HCT116 (cell line): ENCODE measurements around the gene COL18A1. TPM values are rescaled to one million over a fixed set of nuclear protein-coding genes. Genes with fewer than 3 reads are reported as not detected.

ENCODE experiments used
- ATAC-seq: fragments of 200-7000 bp; cut with Tn5 transposase; 2 replicates; pipeline ENCODE4 v1.9.1; 2020; ENCODE audit warnings: mild to moderate bottlenecking, moderate library complexity
- BruUV-seq: library from RNA; stranded (reverse); fragments of 400-500 nt; replicated peaks from 2 replicates; lab custom pipeline; 2021; lab: Mats Ljungman, UMichigan
- CTCF ChIA-PET: fragments of 300-600 bp; sonication (Branson Sonifier 250); formaldehyde crosslinking; loops from one replicate; lab custom pipeline; 2021; ENCODE audit warnings: antibody characterized with exemption; lab: Charles Lee
- POLR2A ChIA-PET: fragments of 300-600, 350-600 bp; sonication (Branson Sonifier 250); formaldehyde crosslinking; loops from one replicate; lab custom pipeline; 2021; ENCODE audit warnings: antibody characterized with exemption; lab: Charles Lee
- RAD21 ChIA-PET, 2 experiments: fragments of 300-600 bp; sonication (Branson Sonifier 250); formaldehyde crosslinking; loops; one replicate each; lab custom pipeline; 2023; ENCODE audit warnings: low total read pairs in 2 of 2; ENCODE audit not compliant: uncharacterized antibody in 2 of 2, unreplicated experiment in 2 of 2, low non-redundant PET in 1 of 2; lab: Charles Lee
- DNase-seq: peaks from one replicate; pipeline ENCODE4 v3.0.0-alpha.2; 2010; ENCODE audit warnings: low read depth, low spot score
- H2AFZ ChIP-seq: fragments of 200-600 bp; shearing (Covaris generic), sonication (generic); 2 replicates; pipeline ENCODE4 v1.6.1; 2017; ENCODE audit warnings: low read depth, mixed run types, mixed read lengths, antibody characterized with exemption, low read length; ENCODE audit not compliant: poor library complexity, severe bottlenecking
- H3K27ac ChIP-seq: 2 replicates; pipeline ENCODE4 v1.5.1; 2012; ENCODE audit warnings: low read depth, low read length
- H3K27me3 ChIP-seq: fragments of 200-600 bp; sonication (generic); 2 replicates; pipeline ENCODE4 v1.6.1; 2016; ENCODE audit warnings: mixed run types, low read length, mixed read lengths; ENCODE audit not compliant: insufficient read depth
- H3K36me3 ChIP-seq, 2 experiments: fragments of 200-500 bp in 1 of 2; fragments of 200-600 bp in 1 of 2; sonication (Bioruptor generic) in 1 of 2; sonication (generic) in 1 of 2; 2 replicates each; pipeline versions ENCODE4 v1.5.1 to v1.6.1; 2014 to 2016; ENCODE audit warnings: low read length in 2 of 2, inconsistent platforms in 1 of 2, mixed read lengths in 1 of 2, mixed run types in 1 of 2; ENCODE audit not compliant: insufficient read depth in 2 of 2, control insufficient read depth in 1 of 2
- H3K4me1 ChIP-seq, 2 experiments: fragments of 200-600 bp in 1 of 2; sonication (generic) in 1 of 2; 2 replicates each; pipeline versions ENCODE4 v1.5.1 to v1.6.1; 2012 to 2017; ENCODE audit warnings: low read length in 2 of 2, inconsistent platforms in 1 of 2, mild to moderate bottlenecking in 1 of 2, mixed read lengths in 1 of 2, mixed run types in 1 of 2, moderate library complexity in 1 of 2; ENCODE audit not compliant: insufficient read depth in 2 of 2, control insufficient read depth in 1 of 2
- H3K4me2 ChIP-seq: fragments of 200-600 bp; sonication (generic); 2 replicates; pipeline ENCODE4 v1.6.1; 2017; ENCODE audit warnings: mixed run types, low read length, mixed read lengths
- H3K4me3 ChIP-seq, 2 experiments: fragments of 200-600 bp in 1 of 2; sonication (generic) in 1 of 2; replicated peaks in 1 of 2; 2 replicates each; pipeline ENCODE4 v1.5.1; 2011 to 2016; ENCODE audit warnings: low read length in 2 of 2, control low read depth in 1 of 2, low read depth in 1 of 2, mild to moderate bottlenecking in 1 of 2, mixed read lengths in 1 of 2, mixed run types in 1 of 2
- H3K79me2 ChIP-seq: fragments of 200-600 bp; sonication (generic); 2 replicates; pipeline ENCODE4 v1.6.1; 2017; ENCODE audit warnings: mild to moderate bottlenecking, mixed run types, low read length, moderate library complexity, mixed read lengths; ENCODE audit not compliant: insufficient read depth
- H3K9ac ChIP-seq: fragments of 200-600 bp; sonication (generic); 2 replicates; pipeline ENCODE4 v1.6.1; 2016; ENCODE audit warnings: low read length, mixed read lengths
- H3K9me2 ChIP-seq: fragments of 200-600 bp; sonication (generic), shearing (Covaris generic); 2 replicates; pipeline ENCODE4 v1.6.1; 2017; ENCODE audit warnings: mixed run types, mild to moderate bottlenecking, moderate library complexity; ENCODE audit not compliant: insufficient read depth
- H3K9me3 ChIP-seq, 2 experiments: fragments of 200-500 bp in 1 of 2; fragments of 200-600 bp in 1 of 2; sonication (Bioruptor generic) in 1 of 2; sonication (generic) in 1 of 2; 2 replicates each; pipeline ENCODE4 v1.6.1; 2014 to 2017; ENCODE audit warnings: low read length in 2 of 2, mixed read lengths in 2 of 2, inconsistent platforms in 1 of 2, low read depth in 1 of 2, mild to moderate bottlenecking in 1 of 2, mixed run types in 1 of 2, moderate library complexity in 1 of 2; ENCODE audit not compliant: control insufficient read depth in 1 of 2, insufficient read depth in 1 of 2
- H4K20me1 ChIP-seq: fragments of 200-600 bp; sonication (generic), shearing (Covaris generic); 2 replicates; pipeline ENCODE4 v1.6.1; 2017; ENCODE audit warnings: mixed run types, mild to moderate bottlenecking, moderate library complexity; ENCODE audit not compliant: insufficient read depth
- CBX3 ChIP-seq: IDR thresholded peaks from 2 replicates; pipeline ENCODE4 v1.6.1; 2012; ENCODE audit warnings: low read depth
- CEBPB ChIP-seq: IDR thresholded peaks from 2 replicates; pipeline ENCODE4 v1.6.1; 2012; ENCODE audit warnings: low read depth
- EZH2 ChIP-seq: fragments of 200-600 bp; sonication (generic); IDR thresholded peaks from 2 replicates; pipeline ENCODE4 v1.6.1; 2017; ENCODE audit warnings: antibody characterized with exemption, mixed run types
- EZH2phosphoT487 ChIP-seq: fragments of 200-600 bp; IDR thresholded peaks from 2 replicates; pipeline ENCODE4 v1.6.1; 2018; ENCODE audit warnings: antibody characterized with exemption, borderline replicate concordance
- POLR2AphosphoS5 ChIP-seq: IDR thresholded peaks from 2 replicates; pipeline ENCODE4 v1.6.1; 2011; ENCODE audit warnings: mild to moderate bottlenecking, low read depth, low read length, moderate library complexity
- TCF7L2 ChIP-seq: IDR thresholded peaks from 2 replicates; pipeline ENCODE4 v1.7.0; 2011; ENCODE audit warnings: borderline replicate concordance, inconsistent platforms; ENCODE audit not compliant: insufficient read depth, insufficient read length; ENCODE audit errors: extremely low read depth
- ZFX ChIP-seq: fragments of 450-650 bp; IDR thresholded peaks from 2 replicates; pipeline ENCODE4 v1.6.1; 2017
- ZNF274 ChIP-seq: fragments of 200-500 bp; sonication (Bioruptor generic); IDR thresholded peaks from 2 replicates; pipeline ENCODE4 v1.6.1; 2014; ENCODE audit warnings: mild to moderate bottlenecking, low read depth, low read length, inconsistent platforms
- intact Hi-C: fragments of 100-400 bp; cut with micrococcal nuclease; formaldehyde crosslinking; loops from 2 replicates; pipeline ENCODE4 v1.10.0; 2022
- total RNA-seq: library from RNA; stranded (reverse); gene quantifications from one replicate; pipeline ENCODE4 v1.2.1, GENCODE V29; 2021; ENCODE audit not compliant: unreplicated experiment
- TF ChIP-seq, protein P1 (sequence below): IDR thresholded peaks from 2 replicates; pipeline ENCODE4 v1.6.1; 2011; ENCODE audit warnings: mild to moderate bottlenecking, low read length, moderate library complexity; ENCODE audit not compliant: insufficient replicate concordance; ENCODE audit errors: extremely low read depth

Gene COL18A1
- total RNA-seq, 1 experiment from 2014 or later = 59.5 TPM

DNA sequence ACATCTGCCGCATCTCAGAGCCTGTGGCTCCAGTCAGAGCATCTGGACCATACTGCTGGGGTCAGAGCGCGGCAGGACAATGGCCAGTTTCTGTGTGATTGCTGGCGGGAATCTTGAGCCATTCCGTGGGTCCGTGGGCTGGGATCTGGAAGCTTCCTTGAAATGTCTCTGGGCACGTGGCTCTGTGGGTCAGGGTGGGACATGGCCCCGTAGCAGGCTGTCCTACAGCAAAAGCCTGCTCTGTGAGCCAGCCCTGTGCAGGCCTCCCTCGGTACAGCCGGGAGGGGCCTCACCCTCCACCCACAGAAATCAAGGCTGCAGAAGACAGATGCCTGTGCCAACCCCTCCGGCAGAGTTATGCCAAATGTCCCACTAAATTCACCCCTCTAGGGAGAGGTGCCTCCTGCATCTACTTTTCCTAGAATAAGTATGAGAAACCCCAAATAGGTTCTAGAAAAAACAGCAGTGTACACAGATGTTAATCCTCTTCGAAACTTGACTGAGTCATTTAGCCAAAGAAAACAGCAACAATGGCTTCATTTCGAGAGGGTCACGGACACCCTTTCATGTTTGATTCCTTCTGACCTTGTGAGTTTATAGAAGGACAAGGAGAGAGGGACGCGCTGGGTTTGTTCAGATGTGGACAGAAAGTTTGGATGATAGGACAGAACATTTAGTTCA is 27.8 kb downstream of the COL18A1 start:
- RAD21 ChIA-PET = no interaction called here
- Histone ChIP-seq H3K9me2 (no peaks in the 10 kb centered on the region), H4K20me1 (no peaks in the 10 kb centered on the region), H3K79me2 (peaks cover 27% of the 10 kb centered on the region; the same call in 1 of the 2 replicates), H3K9me3 (no peaks in the 10 kb centered on the region), H3K36me3 (0 out of 4 replicates have a peak, but pooled peaks cover 0 to 5% of the 10 kb centered on the region in 2 experiments), H3K4me2 (no peak overlapping the region), H3K27me3 (no peaks in the 10 kb centered on the region), H3K9ac (no peak overlapping the region), H3K4me1 (peaks cover 28 to 45% of the 10 kb centered on the region in 2 experiments), H3K27ac (no peak overlapping the region), H3K4me3 (no peak overlapping the region), H2AFZ (no peak overlapping the region)
- ATAC-seq (no peak), DNase-seq (no peak)
- TF ChIP-seq EZH2 (no peak), ZFX (no peak), ZNF274 (no peak), POLR2AphosphoS5 (no peak), CEBPB (no peak), CBX3 (no peak), EZH2phosphoT487 (no peak), TCF7L2 (no peak)
- TF ChIP-seq, protein P1, sequence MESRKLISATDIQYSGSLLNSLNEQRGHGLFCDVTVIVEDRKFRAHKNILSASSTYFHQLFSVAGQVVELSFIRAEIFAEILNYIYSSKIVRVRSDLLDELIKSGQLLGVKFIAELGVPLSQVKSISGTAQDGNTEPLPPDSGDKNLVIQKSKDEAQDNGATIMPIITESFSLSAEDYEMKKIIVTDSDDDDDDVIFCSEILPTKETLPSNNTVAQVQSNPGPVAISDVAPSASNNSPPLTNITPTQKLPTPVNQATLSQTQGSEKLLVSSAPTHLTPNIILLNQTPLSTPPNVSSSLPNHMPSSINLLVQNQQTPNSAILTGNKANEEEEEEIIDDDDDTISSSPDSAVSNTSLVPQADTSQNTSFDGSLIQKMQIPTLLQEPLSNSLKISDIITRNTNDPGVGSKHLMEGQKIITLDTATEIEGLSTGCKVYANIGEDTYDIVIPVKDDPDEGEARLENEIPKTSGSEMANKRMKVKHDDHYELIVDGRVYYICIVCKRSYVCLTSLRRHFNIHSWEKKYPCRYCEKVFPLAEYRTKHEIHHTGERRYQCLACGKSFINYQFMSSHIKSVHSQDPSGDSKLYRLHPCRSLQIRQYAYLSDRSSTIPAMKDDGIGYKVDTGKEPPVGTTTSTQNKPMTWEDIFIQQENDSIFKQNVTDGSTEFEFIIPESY = no peak
- no TSS peak for BruUV-seq
- POLR2A ChIA-PET = no interaction called here
- intact Hi-C loops = no loop called here
- CTCF ChIA-PET = no interaction called here
